ENCODE measurements around the gene GNB1L.

GRCh38 chr22:19847345-19847632 is 7.4 kb downstream of the GNB1L start:
- TF ChIP-seq EZH2phosphoT487 (IDR thresholded peaks at IDR 0.05; ENCODE audit: borderline replicate concordance, low read length) (no peak), EZH2 (IDR thresholded peaks at IDR 0.05; ENCODE audit: low read length, unreplicated experiment) (no peak)
- TF ChIP-seq, protein P1, sequence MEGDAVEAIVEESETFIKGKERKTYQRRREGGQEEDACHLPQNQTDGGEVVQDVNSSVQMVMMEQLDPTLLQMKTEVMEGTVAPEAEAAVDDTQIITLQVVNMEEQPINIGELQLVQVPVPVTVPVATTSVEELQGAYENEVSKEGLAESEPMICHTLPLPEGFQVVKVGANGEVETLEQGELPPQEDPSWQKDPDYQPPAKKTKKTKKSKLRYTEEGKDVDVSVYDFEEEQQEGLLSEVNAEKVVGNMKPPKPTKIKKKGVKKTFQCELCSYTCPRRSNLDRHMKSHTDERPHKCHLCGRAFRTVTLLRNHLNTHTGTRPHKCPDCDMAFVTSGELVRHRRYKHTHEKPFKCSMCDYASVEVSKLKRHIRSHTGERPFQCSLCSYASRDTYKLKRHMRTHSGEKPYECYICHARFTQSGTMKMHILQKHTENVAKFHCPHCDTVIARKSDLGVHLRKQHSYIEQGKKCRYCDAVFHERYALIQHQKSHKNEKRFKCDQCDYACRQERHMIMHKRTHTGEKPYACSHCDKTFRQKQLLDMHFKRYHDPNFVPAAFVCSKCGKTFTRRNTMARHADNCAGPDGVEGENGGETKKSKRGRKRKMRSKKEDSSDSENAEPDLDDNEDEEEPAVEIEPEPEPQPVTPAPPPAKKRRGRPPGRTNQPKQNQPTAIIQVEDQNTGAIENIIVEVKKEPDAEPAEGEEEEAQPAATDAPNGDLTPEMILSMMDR (conservative IDR thresholded peaks at IDR 0.05; ENCODE audit: low read depth, low read length), result no peak
